Thymus (tissue), 11 donors: ENCODE data around the gene FMNL1. TPM values are rescaled to one million over a fixed set of nuclear protein-coding genes. Genes with fewer than 3 reads are reported as not detected.

Source experiments
- DNase-seq, 9 donors: peaks; one replicate each; pipeline ENCODE4 v3.0.0-alpha.2; 2013; ENCODE audit warnings: low spot score in 9 of 9, low read depth in 6 of 9, missing footprints in 1 of 9
- H3K27ac ChIP-seq, 2 donors: one replicate each; pipeline ENCODE4 v1.5.1; 2013; ENCODE audit warnings: control low read depth in 1 of 2, low read depth in 1 of 2, low read length in 1 of 2, mild to moderate bottlenecking in 1 of 2, moderate library complexity in 1 of 2
- H3K27me3 ChIP-seq, 2 donors: one replicate each; pipeline ENCODE4 v1.5.1; 2013; ENCODE audit warnings: low read length in 1 of 2; ENCODE audit not compliant: control insufficient read depth in 2 of 2, insufficient read depth in 1 of 2
- H3K36me3 ChIP-seq, 2 donors: one replicate each; pipeline ENCODE4 v1.5.1; 2013; ENCODE audit warnings: low read length in 1 of 2, mild to moderate bottlenecking in 1 of 2, moderate library complexity in 1 of 2; ENCODE audit not compliant: control insufficient read depth in 2 of 2, insufficient read depth in 2 of 2
- H3K4me1 ChIP-seq, 2 donors: one replicate each; pipeline ENCODE4 v1.5.1; 2013; ENCODE audit warnings: low read length in 2 of 2; ENCODE audit not compliant: control insufficient read depth in 2 of 2, insufficient read depth in 2 of 2
- H3K4me3 ChIP-seq, 2 donors: one replicate each; pipeline ENCODE4 v1.5.1; 2013; ENCODE audit warnings: low read length in 2 of 2, control low read depth in 1 of 2, mild to moderate bottlenecking in 1 of 2
- H3K9me3 ChIP-seq, 2 donors: one replicate each; pipeline ENCODE4 v1.5.1; 2013; ENCODE audit warnings: low read length in 1 of 2, mild to moderate bottlenecking in 1 of 2; ENCODE audit not compliant: control insufficient read depth in 2 of 2, insufficient read depth in 1 of 2
- WGBS: extraction: QIAGEN DNeasy Blood & Tissue Kit; methylation state at CpG from one replicate; pipeline ENCODE4 v1.1.7; 2013; 5-methylcytosine and 5-hydroxymethylcytosine counted together
- polyA plus RNA-seq: library from polyadenylated mRNA; stranded (reverse); fragments of 200-250 nt; gene quantifications from one replicate; pipeline ENCODE4 v1.2.3, GENCODE V29; 2013
- total RNA-seq: library from RNA; stranded (reverse); fragments of 120-200 nt; gene quantifications from one replicate; pipeline ENCODE4 v1.2.4, GENCODE V29; 2013
- donor health status: healthy.

FMNL1 gene
- total and polyA plus RNA-seq, 2 donors, result 16.7 to 79.5 TPM

- Histone ChIP-seq H3K27ac (no peak overlapping the region), H3K36me3 (peaks cover 64 to 83% of the 10 kb centered on the region in 2 donors), H3K4me1 (peaks cover 8 to 14% of the 10 kb centered on the region in 2 donors), H3K4me3 (no peak overlapping the region), H3K27me3 (no peaks in the 10 kb centered on the region), H3K9me3 (no peaks in the 10 kb centered on the region)
- WGBS, result 97% methylated on average over 13 of the region's 13 CpGs
- DNase-seq, result no peak
Measured at GRCh38 chr17:45266372-45266926, 44.8 kb downstream of the FMNL1 start.

DNA sequence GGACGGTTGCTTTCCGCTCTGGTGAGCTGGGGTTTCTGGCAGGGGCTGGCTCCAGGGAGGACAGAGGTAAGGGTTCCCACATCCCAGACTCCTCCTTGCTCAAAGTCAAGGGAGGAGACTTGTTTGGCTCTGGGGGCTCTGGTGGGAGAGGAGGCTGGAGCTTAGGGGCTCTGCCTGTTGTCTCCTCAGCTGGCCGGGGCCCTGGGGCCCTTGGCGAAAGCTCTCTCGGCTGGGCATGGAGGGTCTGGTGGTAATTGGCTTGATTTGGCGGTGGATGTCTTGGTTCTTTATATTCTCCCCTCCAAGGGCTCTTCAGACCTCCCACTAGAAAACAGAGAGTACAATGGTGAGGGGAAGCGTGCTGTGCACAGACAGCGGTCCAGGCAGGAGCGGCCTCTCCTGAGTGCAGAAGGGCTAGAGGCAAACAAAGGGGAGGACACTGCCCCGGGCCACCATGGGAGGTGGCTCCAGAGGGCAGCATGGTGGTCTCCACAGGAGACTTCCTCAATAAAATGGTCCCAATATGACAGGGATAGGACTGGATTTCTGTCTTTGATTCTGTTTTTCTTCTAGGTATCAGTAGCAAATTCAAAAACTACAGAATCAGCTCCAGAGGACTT, 45.9 kb downstream of the FMNL1 start:
- H3K4me3 ChIP-seq, result no peak overlapping the region
- DNase-seq, result no peak
- peaks cover 2 to 3% of the 10 kb centered on the region in 2 donors for H3K4me1 ChIP-seq
- no peaks in the 10 kb centered on the region for H3K27me3 ChIP-seq
- 97% methylated on average over 10 of the region's 10 CpGs for WGBS
- no peaks in the 10 kb centered on the region for H3K9me3 ChIP-seq
- peaks cover 64 to 87% of the 10 kb centered on the region in 2 donors for H3K36me3 ChIP-seq
- no peak overlapping the region for H3K27ac ChIP-seq

- H3K9me3 ChIP-seq, result no peaks in the 10 kb centered on the region
- H3K4me3 ChIP-seq, result no peak overlapping the region
- no peaks in the 10 kb centered on the region for H3K27me3 ChIP-seq
- H3K36me3 ChIP-seq, result peaks cover 65 to 84% of the 10 kb centered on the region in 2 donors
- H3K4me1 ChIP-seq, result no peaks in the 10 kb centered on the region
- no peak for DNase-seq
- H3K27ac ChIP-seq, result no peak overlapping the region
- WGBS, result 86% methylated on average over 7 of the region's 7 CpGs
Measured at GRCh38 chr17:45269912-45270311, 48.2 kb downstream of the FMNL1 start.

GRCh38 chr17:45270828-45271418, 49.2 kb downstream of the FMNL1 start:
- peak in 4 of 9 donors; percentile 24 to 66 (median 52) for DNase-seq

DNA sequence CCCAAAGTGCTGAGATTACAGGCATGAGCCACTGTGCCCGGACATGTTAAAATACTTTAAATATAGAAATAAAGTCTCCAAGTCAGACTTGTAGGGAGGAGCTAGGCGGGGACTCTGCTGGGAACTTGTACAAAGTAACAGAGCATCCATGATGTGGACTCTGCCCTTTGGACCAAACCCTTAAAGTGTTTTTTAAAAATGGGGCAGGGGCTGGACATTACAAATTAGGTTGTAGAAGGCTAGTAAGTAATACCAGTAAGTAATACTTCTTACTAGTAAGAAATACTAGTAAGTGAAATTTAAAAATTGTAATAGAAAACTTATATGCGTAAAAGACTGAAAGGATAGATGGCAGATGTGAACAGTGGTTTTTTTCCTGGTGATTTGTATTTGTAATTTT, 49.9 kb downstream of the FMNL1 start:
- no peaks in the 10 kb centered on the region for H3K4me1 ChIP-seq
- peaks cover 57 to 70% of the 10 kb centered on the region in 2 donors for H3K36me3 ChIP-seq
- no peak overlapping the region for H3K27ac ChIP-seq
- WGBS, result 98% methylated on average over 3 of the region's 3 CpGs
- H3K27me3 ChIP-seq, result no peaks in the 10 kb centered on the region
- no peaks in the 10 kb centered on the region for H3K9me3 ChIP-seq
- no peak for DNase-seq
- no peak overlapping the region for H3K4me3 ChIP-seq

More at GRCh38 chr17:45270828-45271418, 49.2 kb downstream of the FMNL1 start:
- H3K27me3 ChIP-seq, result no peaks in the 10 kb centered on the region
- no peak overlapping the region for H3K4me3 ChIP-seq
- H3K9me3 ChIP-seq, result no peaks in the 10 kb centered on the region
- H3K27ac ChIP-seq, result no peak overlapping the region
- WGBS, result 90% methylated on average over 13 of the region's 13 CpGs
- peaks cover 59 to 77% of the 10 kb centered on the region in 2 donors for H3K36me3 ChIP-seq
- H3K4me1 ChIP-seq, result no peaks in the 10 kb centered on the region

DNA sequence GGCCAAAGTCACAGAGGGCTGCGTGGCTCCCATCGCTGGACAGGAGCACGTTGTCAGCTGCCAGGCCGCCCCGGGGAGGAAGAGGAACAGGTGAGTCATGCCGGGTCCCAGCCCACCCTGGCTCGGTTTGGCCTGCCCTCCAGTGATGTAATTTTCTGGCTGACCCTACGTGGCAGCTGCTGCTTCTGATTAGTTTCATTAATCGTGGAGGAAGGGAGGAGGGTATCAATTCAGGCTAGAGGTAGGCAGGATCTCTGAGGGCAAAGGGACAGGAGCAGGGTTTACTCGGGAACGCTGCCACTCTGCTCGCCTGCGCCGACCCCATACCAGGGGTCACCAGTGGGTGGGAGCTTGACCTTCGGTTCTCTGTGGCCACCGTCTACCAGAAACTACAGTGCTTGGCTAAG, 51.9 kb downstream of the FMNL1 start:
- peaks cover 0 to 6% of the 10 kb centered on the region in 2 donors for H3K4me1 ChIP-seq
- no peaks in the 10 kb centered on the region for H3K27me3 ChIP-seq
- no peak for DNase-seq
- no peak overlapping the region for H3K4me3 ChIP-seq
- H3K27ac ChIP-seq, result no peak overlapping the region
- H3K36me3 ChIP-seq, result peaks cover 39 to 56% of the 10 kb centered on the region in 2 donors
- no peaks in the 10 kb centered on the region for H3K9me3 ChIP-seq
- 96% methylated on average over 16 of the region's 16 CpGs for WGBS

GRCh38 chr17:45274033-45274432, 52.3 kb downstream of the FMNL1 start:
- 100% methylated on average over 5 of the region's 5 CpGs for WGBS
- H3K36me3 ChIP-seq, result peaks cover 35 to 51% of the 10 kb centered on the region in 2 donors
- H3K4me3 ChIP-seq, result no peak overlapping the region
- H3K4me1 ChIP-seq, result peaks cover 0 to 6% of the 10 kb centered on the region in 2 donors
- no peak overlapping the region for H3K27ac ChIP-seq
- H3K9me3 ChIP-seq, result no peaks in the 10 kb centered on the region
- DNase-seq, result no peak
- no peaks in the 10 kb centered on the region for H3K27me3 ChIP-seq

DNA sequence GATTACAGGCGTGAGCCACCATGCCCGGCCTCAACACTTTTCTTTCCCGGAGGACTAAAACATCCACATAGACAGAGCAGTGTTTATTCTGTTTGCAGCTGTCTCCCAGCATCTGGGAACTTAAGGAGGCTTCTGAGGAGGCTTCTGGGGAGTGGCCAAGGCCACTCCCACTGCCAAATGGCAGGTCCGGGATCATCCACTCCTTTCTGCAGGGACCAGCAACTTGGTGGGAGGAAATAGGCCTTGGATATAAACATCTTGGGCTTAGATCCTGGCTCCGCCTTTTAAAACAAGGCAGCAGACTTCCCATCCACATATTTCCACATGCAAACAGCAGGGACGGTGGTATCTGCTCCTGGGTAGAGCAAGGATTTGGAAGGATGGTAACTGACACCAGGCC, 54.3 kb downstream of the FMNL1 start:
- DNase-seq, result no peak
- Histone ChIP-seq H3K4me1 (peaks cover 0 to 6% of the 10 kb centered on the region in 2 donors), H3K36me3 (peaks cover 19 to 34% of the 10 kb centered on the region in 2 donors), H3K27me3 (no peaks in the 10 kb centered on the region), H3K9me3 (no peaks in the 10 kb centered on the region), H3K4me3 (no peak overlapping the region), H3K27ac (no peak overlapping the region)
- 81% methylated on average over 6 of the region's 6 CpGs for WGBS

DNA sequence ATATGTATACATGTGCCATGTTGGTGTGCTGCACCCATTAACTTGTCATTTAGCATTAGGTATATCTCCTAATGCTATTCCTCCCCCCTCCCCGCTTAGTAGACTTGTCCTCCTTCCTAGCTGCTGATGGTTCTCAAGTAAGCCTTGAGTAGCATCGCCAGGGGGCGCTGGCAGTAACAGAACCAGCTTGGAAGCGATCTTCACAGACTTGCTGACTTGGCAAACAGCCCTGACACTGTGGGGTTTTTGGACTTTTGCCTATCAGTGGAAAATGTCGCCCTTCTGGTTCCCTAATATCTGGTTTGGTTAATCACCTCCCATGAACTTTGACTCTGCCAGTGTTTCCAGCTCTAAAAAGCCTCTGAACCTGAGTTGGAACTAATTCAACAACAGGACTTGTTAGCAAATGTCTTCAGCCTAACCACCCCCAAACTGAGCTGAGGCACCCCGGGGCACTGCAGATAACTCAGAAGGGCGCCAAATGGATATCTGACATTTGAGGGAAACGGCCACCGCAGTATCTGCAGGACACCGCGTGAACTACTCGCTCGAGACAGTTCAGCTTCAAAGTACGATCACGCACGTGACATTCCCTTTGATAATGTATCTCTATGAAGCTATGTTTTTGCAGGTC, 55.6 kb downstream of the FMNL1 start:
- Histone ChIP-seq H3K9me3 (no peaks in the 10 kb centered on the region), H3K4me1 (peaks cover 0 to 6% of the 10 kb centered on the region in 2 donors), H3K27ac (peak overlapping the region; percentile 8 to 66), H3K36me3 (peaks cover 19 to 33% of the 10 kb centered on the region in 2 donors), H3K27me3 (no peaks in the 10 kb centered on the region), H3K4me3 (no peak overlapping the region)
- 59% methylated on average over 16 of the region's 16 CpGs for WGBS
- peak; percentile 70 to 96 (median 92) for DNase-seq
